ENCODE results near the gene NF1.

The NF1 gene

DNA sequence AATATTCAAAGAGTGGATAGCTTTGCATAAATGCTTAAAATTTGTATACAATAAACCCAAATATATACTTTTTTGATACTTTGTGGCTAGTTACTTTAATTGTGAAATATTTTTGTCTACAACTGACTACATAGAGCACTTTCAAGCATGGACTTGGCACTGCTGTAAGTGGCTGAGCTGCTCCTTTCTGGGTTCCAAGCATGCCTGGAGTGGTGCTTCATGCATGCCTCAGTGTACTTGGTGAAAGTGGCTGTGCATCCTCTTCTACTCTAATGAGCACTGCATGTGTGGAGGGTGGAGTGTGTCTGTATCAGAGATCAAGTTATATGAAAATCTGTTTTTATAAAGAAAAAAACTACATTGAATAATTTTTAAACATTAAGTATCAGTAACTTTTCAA, 108.2 kb downstream of the NF1 start:
- Histone ChIP-seq H3K36me3 (ENCODE audit: low read length) (peaks cover 5% of the 10 kb centered on the region; the same call in 1 of the 2 replicates), H3K79me2 (ENCODE audit: insufficient read depth, low read length) (no peaks in the 10 kb centered on the region), H3K4me2 (ENCODE audit: low read depth, low read length, poor library complexity, severe bottlenecking) (no peak overlapping the region), H3K27me3 (ENCODE audit: low read length) (no peaks in the 10 kb centered on the region), H3K9me3 (ENCODE audit: insufficient read depth, low read length) (no peaks in the 10 kb centered on the region), H2AFZ (ENCODE audit: low read depth, low read length, severe bottlenecking) (no peak overlapping the region), H4K20me1 (ENCODE audit: low read depth, low read length) (no peaks in the 10 kb centered on the region), H3F3A (ENCODE audit: insufficient read depth) (no peaks in the 10 kb centered on the region), H3K27ac (ENCODE audit: low read depth, low read length) (no peak overlapping the region), H3K4me3 (ENCODE audit: insufficient read depth, low read length, poor library complexity, severe bottlenecking) (no peak overlapping the region), H3K9me2 (replicated peaks; ENCODE audit: insufficient read depth, low read length) (no peaks in the 10 kb centered on the region), H3K9ac (ENCODE audit: low read length) (no peak overlapping the region)
- TF ChIP-seq, protein P1, sequence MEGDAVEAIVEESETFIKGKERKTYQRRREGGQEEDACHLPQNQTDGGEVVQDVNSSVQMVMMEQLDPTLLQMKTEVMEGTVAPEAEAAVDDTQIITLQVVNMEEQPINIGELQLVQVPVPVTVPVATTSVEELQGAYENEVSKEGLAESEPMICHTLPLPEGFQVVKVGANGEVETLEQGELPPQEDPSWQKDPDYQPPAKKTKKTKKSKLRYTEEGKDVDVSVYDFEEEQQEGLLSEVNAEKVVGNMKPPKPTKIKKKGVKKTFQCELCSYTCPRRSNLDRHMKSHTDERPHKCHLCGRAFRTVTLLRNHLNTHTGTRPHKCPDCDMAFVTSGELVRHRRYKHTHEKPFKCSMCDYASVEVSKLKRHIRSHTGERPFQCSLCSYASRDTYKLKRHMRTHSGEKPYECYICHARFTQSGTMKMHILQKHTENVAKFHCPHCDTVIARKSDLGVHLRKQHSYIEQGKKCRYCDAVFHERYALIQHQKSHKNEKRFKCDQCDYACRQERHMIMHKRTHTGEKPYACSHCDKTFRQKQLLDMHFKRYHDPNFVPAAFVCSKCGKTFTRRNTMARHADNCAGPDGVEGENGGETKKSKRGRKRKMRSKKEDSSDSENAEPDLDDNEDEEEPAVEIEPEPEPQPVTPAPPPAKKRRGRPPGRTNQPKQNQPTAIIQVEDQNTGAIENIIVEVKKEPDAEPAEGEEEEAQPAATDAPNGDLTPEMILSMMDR (IDR thresholded peaks at IDR 0.05; ENCODE audit: insufficient read depth, low read length, poor library complexity, severe bottlenecking): no peak
- no peak for TF ChIP-seq EZH2phosphoT487 (conservative IDR thresholded peaks at IDR 0.05; ENCODE audit: low read length)

DNA sequence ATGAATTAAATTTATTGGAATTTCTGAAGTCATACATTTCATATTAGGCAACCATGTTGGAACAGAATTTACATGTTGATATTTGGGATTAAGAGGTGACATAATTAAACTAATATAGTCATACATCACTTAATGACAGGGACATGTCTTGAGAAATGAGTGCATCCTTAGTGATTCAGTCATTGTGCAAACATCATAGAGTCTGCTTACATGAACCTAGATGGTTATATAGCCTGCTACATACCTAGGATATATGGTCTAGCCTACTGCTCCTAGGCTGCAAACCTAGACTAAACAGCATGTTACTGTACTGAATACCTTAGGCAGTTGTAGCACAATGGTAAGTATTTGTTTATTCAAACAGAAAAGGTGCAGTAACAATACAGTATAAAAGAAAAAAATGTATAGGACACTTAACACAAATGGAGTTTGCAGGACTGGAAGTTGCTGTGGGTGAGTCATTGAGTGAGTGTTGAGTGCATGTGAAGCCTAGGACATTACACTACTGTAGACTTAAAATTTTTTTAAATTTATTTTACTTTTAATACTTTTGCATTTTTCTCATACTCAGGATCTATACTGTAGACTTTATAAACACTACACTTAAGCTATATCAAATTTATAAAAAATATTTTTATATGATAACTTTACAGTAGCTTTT, 116.7 kb downstream of the NF1 start:
- Histone ChIP-seq H3K4me3 (ENCODE audit: insufficient read depth, low read length, poor library complexity, severe bottlenecking) (no peak overlapping the region), H4K20me1 (ENCODE audit: low read depth, low read length) (no peaks in the 10 kb centered on the region), H3F3A (ENCODE audit: insufficient read depth) (no peaks in the 10 kb centered on the region), H3K4me2 (ENCODE audit: low read depth, low read length, poor library complexity, severe bottlenecking) (no peak overlapping the region), H3K9me3 (ENCODE audit: insufficient read depth, low read length) (no peaks in the 10 kb centered on the region), H3K36me3 (ENCODE audit: low read length) (no peaks in the 10 kb centered on the region), H3K27ac (ENCODE audit: low read depth, low read length) (no peak overlapping the region), H3K27me3 (ENCODE audit: low read length) (no peaks in the 10 kb centered on the region), H2AFZ (ENCODE audit: low read depth, low read length, severe bottlenecking) (no peak overlapping the region), H3K9me2 (replicated peaks; ENCODE audit: insufficient read depth, low read length) (no peaks in the 10 kb centered on the region), H3K79me2 (ENCODE audit: insufficient read depth, low read length) (no peaks in the 10 kb centered on the region), H3K9ac (ENCODE audit: low read length) (no peak overlapping the region)
- no peak for TF ChIP-seq EZH2phosphoT487 (conservative IDR thresholded peaks at IDR 0.05; ENCODE audit: low read length)
- TF ChIP-seq, protein P1 (IDR thresholded peaks at IDR 0.05; ENCODE audit: insufficient read depth, low read length, poor library complexity, severe bottlenecking): no peak

DNA sequence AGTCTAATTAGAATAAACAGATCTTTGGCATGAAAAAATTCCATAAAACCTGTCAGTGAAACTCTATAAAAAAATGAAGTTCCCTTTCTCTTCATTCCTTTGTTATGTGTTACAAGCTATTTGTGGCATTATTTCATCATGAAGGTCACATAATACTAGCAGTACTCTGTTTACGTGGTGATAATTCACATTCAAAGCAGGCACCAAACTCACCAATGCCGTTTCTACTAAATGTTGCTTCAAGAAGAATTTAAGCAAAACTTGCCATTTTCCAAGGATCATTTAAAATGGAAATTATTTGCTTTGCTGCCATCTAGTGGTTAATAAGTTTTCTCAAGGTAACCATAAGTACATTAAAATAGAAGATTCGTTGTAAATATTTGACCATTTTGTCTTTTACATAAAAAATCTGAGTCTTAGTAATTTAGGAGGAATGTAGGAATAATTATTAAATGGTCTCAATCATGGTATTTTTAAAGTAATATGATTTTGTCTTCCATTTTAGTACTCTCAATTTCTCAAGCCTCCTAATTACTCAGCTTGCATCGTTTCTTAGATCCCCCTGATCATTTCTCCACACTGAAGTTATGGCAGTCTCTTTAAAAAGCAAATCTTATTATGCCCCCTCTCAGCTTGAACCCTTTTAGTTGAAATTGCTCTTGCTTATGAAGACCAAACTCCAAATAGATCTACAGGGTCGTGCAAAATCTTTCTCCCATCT, 121.4 kb downstream of the NF1 start:
- Histone ChIP-seq H3K36me3 (ENCODE audit: low read length) (no peaks in the 10 kb centered on the region), H3K27ac (ENCODE audit: low read depth, low read length) (no peak overlapping the region), H3K79me2 (ENCODE audit: insufficient read depth, low read length) (no peaks in the 10 kb centered on the region), H4K20me1 (ENCODE audit: low read depth, low read length) (no peaks in the 10 kb centered on the region), H3K9me2 (replicated peaks; ENCODE audit: insufficient read depth, low read length) (no peaks in the 10 kb centered on the region), H2AFZ (ENCODE audit: low read depth, low read length, severe bottlenecking) (no peak overlapping the region), H3K9ac (ENCODE audit: low read length) (no peak overlapping the region), H3K27me3 (ENCODE audit: low read length) (no peaks in the 10 kb centered on the region), H3K4me3 (ENCODE audit: insufficient read depth, low read length, poor library complexity, severe bottlenecking) (no peak overlapping the region), H3F3A (ENCODE audit: insufficient read depth) (0 out of 2 replicates have a peak, but pooled peaks cover under 1% of the 10 kb centered on the region), H3K4me2 (ENCODE audit: low read depth, low read length, poor library complexity, severe bottlenecking) (no peak overlapping the region), H3K9me3 (ENCODE audit: insufficient read depth, low read length) (no peaks in the 10 kb centered on the region)
- TF ChIP-seq, protein P1 (IDR thresholded peaks at IDR 0.05; ENCODE audit: insufficient read depth, low read length, poor library complexity, severe bottlenecking): peak; percentile 52
- no peak for TF ChIP-seq EZH2phosphoT487 (conservative IDR thresholded peaks at IDR 0.05; ENCODE audit: low read length)

Measured in SU-DHL-6 (cell line).